GM12875 (cell line): ENCODE results near the gene KCNH1.
"Not testable (repeated sequence)": the region's sequence is repeated elsewhere in the genome, so short reads cannot be mapped to it uniquely, and the experiment has no call there.

Experiments
- H3K4me3 ChIP-seq: one replicate; pipeline ENCODE4 v1.5.1; 2011; ENCODE audit warnings: low read depth, low read length, control low read depth
- CTCF ChIP-seq: IDR thresholded peaks from 2 replicates; pipeline ENCODE4 v1.5.1; 2011; ENCODE audit warnings: low read depth, mild to moderate bottlenecking, control low read depth, inconsistent platforms, low read length, moderate library complexity, borderline replicate concordance; ENCODE audit not compliant: insufficient read depth

Gene KCNH1

GRCh38 chr1:211068976-211069375 is 65.0 kb downstream of the KCNH1 start:
- TF ChIP-seq CTCF, result no peak

DNA sequence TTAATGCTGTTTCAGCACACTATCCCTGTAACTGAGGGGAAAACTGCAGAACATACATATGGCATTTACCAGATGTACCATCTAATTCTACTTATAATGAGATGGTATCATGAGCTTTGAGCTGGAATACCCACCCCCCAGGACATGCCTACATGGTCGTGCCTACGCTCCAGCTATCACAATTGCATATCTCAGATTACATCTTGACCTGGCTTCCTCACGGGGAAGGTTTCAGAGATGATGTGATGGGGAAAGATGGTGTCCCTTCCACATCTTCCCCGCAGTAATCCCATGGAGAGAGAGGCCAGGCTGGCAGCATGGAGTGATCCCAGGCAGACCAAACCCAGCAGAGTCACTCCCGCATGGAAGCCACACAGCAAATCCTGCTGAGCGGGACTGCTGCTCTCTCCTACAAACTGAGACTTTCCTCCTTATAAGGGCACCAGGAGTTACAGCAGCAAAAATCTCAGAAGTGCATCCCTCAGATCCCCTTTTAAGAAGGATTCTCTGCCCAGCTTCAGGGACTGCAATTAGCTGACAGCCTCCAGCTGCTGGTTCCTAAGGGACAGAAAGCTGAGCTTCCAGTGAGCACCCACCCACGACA is 67.1 kb downstream of the KCNH1 start:
- H3K4me3 ChIP-seq, result no peak overlapping the region
- no peak for TF ChIP-seq CTCF

More at GRCh38 chr1:211068976-211069375, 65.0 kb downstream of the KCNH1 start:
- no peak overlapping the region for H3K4me3 ChIP-seq

DNA sequence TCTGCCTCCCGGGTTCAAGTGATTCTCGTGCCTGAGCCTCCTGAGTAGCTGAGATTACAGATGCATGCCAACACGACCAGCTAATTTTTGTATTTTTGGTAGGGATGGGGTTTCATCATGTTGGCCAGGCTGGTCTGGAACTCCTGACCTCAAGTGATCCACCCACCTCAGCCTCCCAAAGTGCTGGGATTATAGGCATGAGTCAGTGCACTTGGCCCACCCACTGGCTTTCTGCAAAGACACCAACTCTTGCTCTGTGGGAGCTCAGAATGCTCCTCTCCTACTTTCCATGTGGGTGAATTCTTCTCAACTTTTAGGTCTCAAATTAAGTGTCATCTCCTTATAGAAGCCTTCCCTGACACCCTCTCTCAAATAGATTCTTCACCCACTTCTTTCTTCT is 92.1 kb downstream of the KCNH1 start:
- not testable (repeated sequence) for H3K4me3 ChIP-seq

DNA sequence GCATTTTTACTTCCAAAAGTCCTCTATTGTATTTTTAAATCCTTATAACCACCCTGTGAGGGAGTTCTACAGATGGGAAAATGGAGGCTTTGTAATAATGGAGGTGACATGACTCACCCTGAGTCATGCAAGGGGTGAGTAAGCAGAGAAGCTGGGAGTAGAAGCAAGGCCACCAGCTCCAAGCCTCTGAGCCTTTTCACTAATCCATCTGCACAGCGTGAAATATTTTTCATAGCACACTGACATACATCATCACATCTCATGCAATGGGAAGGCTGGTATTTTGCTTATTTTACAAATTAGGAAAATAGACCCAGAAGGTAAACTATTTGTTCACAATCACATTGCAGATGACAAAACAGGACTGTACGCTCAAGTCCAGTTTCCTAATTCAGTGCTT is 96.9 kb downstream of the KCNH1 start:
- H3K4me3 ChIP-seq, result no peak overlapping the region
- TF ChIP-seq CTCF, result no peak

- no peak for TF ChIP-seq CTCF
- H3K4me3 ChIP-seq, result no peak overlapping the region
These were observed 97.4 kb downstream of the KCNH1 start for GRCh38 chr1:211036381-211037060.

DNA sequence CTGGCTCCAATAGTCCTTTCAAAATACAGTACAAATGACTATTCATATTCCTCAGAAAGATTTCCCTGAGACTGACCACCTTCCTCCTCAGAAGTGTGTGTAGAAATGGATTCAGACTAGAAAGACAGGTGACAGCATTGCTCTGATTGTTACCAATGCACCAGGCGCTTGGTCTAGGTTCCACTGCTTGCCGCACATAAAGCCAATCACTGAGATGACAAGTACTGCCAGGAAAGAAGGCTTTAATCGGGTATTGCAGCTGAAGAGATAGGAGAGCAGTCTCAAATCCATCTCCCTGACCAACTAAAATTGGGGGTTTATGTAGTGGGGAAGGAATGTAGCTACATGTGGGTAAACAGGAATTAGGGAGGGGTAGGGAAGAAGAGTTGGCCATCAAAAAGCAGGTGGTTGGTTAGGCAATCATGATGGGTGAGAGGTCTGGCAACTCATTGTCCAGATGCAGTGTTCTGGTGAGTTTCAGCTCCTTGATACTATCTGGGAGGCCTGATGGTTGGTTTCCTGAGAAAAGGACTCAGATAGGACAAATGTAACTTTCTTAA is 98.0 kb downstream of the KCNH1 start:
- no peak for TF ChIP-seq CTCF
- H3K4me3 ChIP-seq, result no peak overlapping the region

GRCh38 chr1:211033921-211034525 is 99.9 kb downstream of the KCNH1 start:
- H3K4me3 ChIP-seq, result no peak overlapping the region
- TF ChIP-seq CTCF, result no peak
